Measurements from ENCODE around the gene IGIP. TPM values are rescaled to one million over a fixed set of nuclear protein-coding genes. Genes with fewer than 3 reads are reported as not detected.

IGIP gene
- 2.3 and 3.7 TPM in 2 replicates for total RNA-seq

DNA sequence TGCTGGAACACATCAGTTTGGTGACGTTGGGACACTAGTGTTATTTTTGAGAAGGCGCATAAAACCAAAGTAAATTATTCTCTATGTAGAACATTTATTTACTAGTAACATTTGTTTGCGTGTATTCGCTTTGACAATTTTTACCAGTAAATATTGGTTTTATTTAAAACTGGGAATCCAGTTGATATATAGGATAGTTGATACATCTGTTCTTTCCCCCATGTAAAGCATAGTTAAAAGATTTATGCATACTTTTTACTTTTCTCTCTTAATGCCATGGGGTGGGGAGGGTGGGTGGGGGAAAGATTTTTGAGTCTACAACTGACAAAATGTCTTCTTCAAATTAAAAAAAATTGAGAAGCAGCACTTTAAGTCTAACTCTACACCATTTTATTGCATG is at the start of gene IGIP:
Gene IGIP (plus strand): TSS at position 301 of the 400 bp plus-strand sequence. CDS start 2,540 bp downstream, outside the sequence.

DNA sequence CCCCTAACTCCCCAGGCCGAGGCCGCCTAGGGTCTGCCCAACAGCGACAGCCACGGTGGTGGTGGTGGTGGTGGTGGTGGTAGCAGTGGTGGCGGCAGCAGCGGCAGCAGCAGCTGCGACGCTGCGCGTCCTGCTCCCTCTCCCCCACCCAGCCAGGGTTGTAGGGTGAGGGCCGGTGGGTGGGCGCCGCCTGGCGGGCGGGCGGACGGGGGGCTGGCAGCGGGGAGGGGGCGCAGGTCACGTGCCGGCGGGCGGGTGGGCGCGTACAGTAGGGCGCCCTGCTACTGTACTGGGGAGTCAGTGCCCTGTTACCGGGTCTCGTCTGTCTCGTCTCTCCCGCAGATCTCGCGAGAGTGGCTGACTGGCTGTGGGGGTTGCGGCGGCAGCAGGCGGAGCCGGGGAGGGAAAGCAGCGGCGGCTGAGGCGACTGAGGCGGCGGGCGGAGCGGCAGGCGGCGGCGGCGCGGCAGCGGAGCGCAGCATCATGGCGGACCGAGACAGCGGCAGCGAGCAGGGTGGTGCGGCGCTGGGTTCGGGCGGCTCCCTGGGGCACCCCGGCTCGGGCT is 12.0 kb upstream of the IGIP start, which contains the start of gene PURA:
Gene PURA (plus strand): TSS at position 411 of the 565 bp plus-strand sequence. CDS start 73 bp downstream, at position 484.

DNA sequence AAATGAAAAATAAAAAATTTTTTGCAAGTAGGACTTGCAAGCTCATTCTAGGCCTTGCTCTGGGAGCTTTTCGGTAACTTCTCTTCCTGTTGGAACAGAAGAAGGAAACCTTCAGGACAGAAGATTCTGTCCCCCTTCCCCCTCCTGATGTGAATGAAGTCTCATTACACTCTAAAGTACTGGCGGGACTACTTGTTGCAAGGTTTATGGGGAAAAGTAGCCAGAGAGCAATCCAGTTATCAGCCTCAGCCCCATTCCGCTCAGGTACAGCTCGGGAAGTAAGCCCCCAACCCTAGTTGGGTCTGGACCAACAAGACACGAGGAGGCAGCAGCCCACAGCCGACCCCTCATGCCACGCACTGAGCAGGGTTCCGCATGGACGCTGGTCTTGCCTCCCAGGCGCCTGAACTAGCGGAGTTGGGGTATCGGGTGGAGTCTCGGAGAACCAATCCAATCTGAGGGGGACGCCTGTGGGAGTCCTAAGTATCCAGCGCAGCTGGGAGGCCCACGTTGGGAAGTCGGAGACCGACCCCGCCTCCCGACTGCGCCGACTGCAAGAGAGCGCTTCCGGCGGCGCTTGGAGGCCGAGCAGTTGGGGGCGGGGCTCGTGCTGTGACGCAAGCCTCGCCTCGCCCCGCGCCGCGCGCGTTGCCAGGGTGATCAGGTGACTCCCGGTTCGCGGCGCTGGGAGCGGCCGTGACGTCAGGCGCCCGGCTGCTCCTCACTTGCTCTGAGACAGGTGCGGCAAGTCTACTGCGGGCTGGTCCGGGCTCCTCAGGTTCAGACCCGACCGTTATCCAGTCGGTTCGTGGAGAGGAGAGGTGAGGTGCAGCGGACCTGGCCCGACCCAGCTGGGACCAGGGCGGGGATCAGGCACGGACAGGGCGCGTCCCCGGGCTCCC is 49.0 kb downstream of the IGIP start, which contains the start of gene CYSTM1:
Gene CYSTM1 (plus strand): TSS at position 724 of the 902 bp plus-strand sequence. CDS start 19,278 bp downstream, outside the sequence.

Other genes with a start within 250 kb of the IGIP start
- gene NRG2, start 82.6 kb upstream of the IGIP start, total RNA-seq = not detected in 2 replicates
- gene PURA, start 11.8 kb upstream of the IGIP start, total RNA-seq = 4.0 and 7.3 TPM in 2 replicates
- gene CYSTM1, start 49.3 kb downstream of the IGIP start, total RNA-seq = 13.8 and 24.3 TPM in 2 replicates
- 144 and 154 TPM in 2 replicates for gene PFDN1, start 177.2 kb downstream of the IGIP start, total RNA-seq
- 6.9 and 16.7 TPM in 2 replicates for gene HBEGF, start 220.7 kb downstream of the IGIP start, total RNA-seq
- gene SLC4A9, start 234.3 kb downstream of the IGIP start, total RNA-seq = not detected in 2 replicates